ENCODE results near the gene PCNX3.

GRCh38 chr11:65581928-65582327 is 33.6 kb upstream of the PCNX3 start:
- TF ChIP-seq POLR2A (IDR thresholded peaks at IDR 0.05; ENCODE audit: low read length) (no peak), GATA1 (IDR thresholded peaks at IDR 0.05; ENCODE audit: low read depth, low read length) (no peak)
